Mesenchymal stem cell (in vitro differentiated cells and primary cell): ENCODE data around the gene PIK3CA. TPM values are rescaled to one million over a fixed set of nuclear protein-coding genes. Genes with fewer than 3 reads are reported as not detected.

Experiments used
- DNase-seq: peaks from one replicate; pipeline ENCODE4 v3.0.0-alpha.2; 2013
- H2AFZ ChIP-seq: one replicate; pipeline ENCODE4 v1.6.1; 2013; ENCODE audit warnings: low read depth, mild to moderate bottlenecking, control low read depth, inconsistent platforms, low read length, moderate library complexity
- H2AK5ac ChIP-seq: 2 replicates; pipeline ENCODE4 v1.6.1; 2013; ENCODE audit warnings: low read length, moderate library complexity, mild to moderate bottlenecking, inconsistent platforms; ENCODE audit not compliant: severe bottlenecking
- H2BK120ac ChIP-seq: one replicate; pipeline ENCODE4 v1.6.1; 2013; ENCODE audit warnings: low read depth, mild to moderate bottlenecking, inconsistent platforms, low read length, moderate library complexity
- H2BK12ac ChIP-seq, 2 experiments: one replicate each; pipeline ENCODE4 v1.6.1; 2013; ENCODE audit warnings: inconsistent platforms in 2 of 2, low read length in 2 of 2, mild to moderate bottlenecking in 2 of 2, moderate library complexity in 2 of 2, control low read depth in 1 of 2
- H2BK15ac ChIP-seq: one replicate; pipeline ENCODE4 v1.6.1; 2013; ENCODE audit warnings: mild to moderate bottlenecking, low read depth, inconsistent platforms; ENCODE audit not compliant: poor library complexity, severe bottlenecking
- H2BK5ac ChIP-seq: 2 replicates; pipeline ENCODE4 v1.6.1; 2013; ENCODE audit warnings: low read depth, mild to moderate bottlenecking, low read length, control low read depth, inconsistent platforms; ENCODE audit not compliant: poor library complexity, severe bottlenecking
- H3K14ac ChIP-seq, 2 experiments: one replicate each; pipeline ENCODE4 v1.6.1; 2013; ENCODE audit warnings: inconsistent platforms in 2 of 2, low read length in 2 of 2, control low read depth in 1 of 2, mild to moderate bottlenecking in 1 of 2, moderate library complexity in 1 of 2
- H3K18ac ChIP-seq, 2 experiments: one replicate each; pipeline ENCODE4 v1.6.1; 2013; ENCODE audit warnings: inconsistent platforms in 2 of 2, low read length in 2 of 2, control low read depth in 1 of 2, low read depth in 1 of 2, mild to moderate bottlenecking in 1 of 2
- H3K23ac ChIP-seq, 2 experiments: one replicate each; pipeline ENCODE4 v1.6.1; 2013; ENCODE audit warnings: inconsistent platforms in 2 of 2, low read length in 2 of 2, mild to moderate bottlenecking in 2 of 2, moderate library complexity in 2 of 2, control low read depth in 1 of 2
- H3K27ac ChIP-seq: 2 replicates; pipeline ENCODE4 v1.5.1; 2013; ENCODE audit warnings: mild to moderate bottlenecking, moderate library complexity, low read length, control low read depth, inconsistent platforms; ENCODE audit not compliant: poor library complexity, severe bottlenecking
- H3K27me3 ChIP-seq, 2 experiments: 2 replicates each; pipeline versions ENCODE4 v1.6.1 to v1.7.0; 2013; ENCODE audit warnings: low read length in 2 of 2, mild to moderate bottlenecking in 2 of 2, moderate library complexity in 2 of 2, control low read depth in 1 of 2, inconsistent platforms in 1 of 2; ENCODE audit not compliant: control insufficient read depth in 1 of 2, insufficient read depth in 1 of 2
- H3K36me3 ChIP-seq, 2 experiments: 2 replicates each; pipeline versions ENCODE4 v1.6.1 to v1.7.0; 2013; ENCODE audit warnings: low read length in 2 of 2, control low read depth in 1 of 2, inconsistent platforms in 1 of 2, low read depth in 1 of 2, mild to moderate bottlenecking in 1 of 2; ENCODE audit not compliant: insufficient read depth in 2 of 2, control insufficient read depth in 1 of 2
- H3K4ac ChIP-seq, 2 experiments: one replicate each; pipeline ENCODE4 v1.6.1; 2013; ENCODE audit warnings: inconsistent platforms in 2 of 2, low read length in 2 of 2, mild to moderate bottlenecking in 2 of 2, moderate library complexity in 2 of 2, control low read depth in 1 of 2, low read depth in 1 of 2
- H3K4me1 ChIP-seq: 2 replicates; pipeline ENCODE4 v1.6.1; 2013; ENCODE audit warnings: low read depth, low read length, control low read depth; ENCODE audit not compliant: control insufficient read depth, insufficient read depth
- H3K4me2 ChIP-seq: 2 replicates; pipeline ENCODE4 v1.6.1; 2013; ENCODE audit warnings: low read length, mild to moderate bottlenecking, inconsistent platforms; ENCODE audit not compliant: poor library complexity, severe bottlenecking
- H3K4me3 ChIP-seq, 2 experiments: 2 replicates each; pipeline versions ENCODE4 v1.5.1 to v1.7.0; 2013; ENCODE audit warnings: low read length in 2 of 2, mild to moderate bottlenecking in 2 of 2, control low read depth in 1 of 2, low read depth in 1 of 2; ENCODE audit not compliant: insufficient read depth in 1 of 2
- H3K79me1 ChIP-seq: replicated peaks from 2 replicates; pipeline ENCODE4 v1.6.1; 2013; ENCODE audit warnings: mild to moderate bottlenecking, control low read depth, low read length, inconsistent platforms; ENCODE audit not compliant: poor library complexity, severe bottlenecking
- H3K9ac ChIP-seq: 2 replicates; pipeline ENCODE4 v1.7.0; 2013; ENCODE audit warnings: mild to moderate bottlenecking, low read length, moderate library complexity
- H3K9me3 ChIP-seq: 2 replicates; pipeline ENCODE4 v1.7.0; 2013; ENCODE audit warnings: mild to moderate bottlenecking, low read length; ENCODE audit not compliant: control insufficient read depth
- H4K8ac ChIP-seq: one replicate; pipeline ENCODE4 v1.6.1; 2013; ENCODE audit warnings: inconsistent platforms, mild to moderate bottlenecking, low read length, moderate library complexity
- H4K91ac ChIP-seq: one replicate; pipeline ENCODE4 v1.6.1; 2013; ENCODE audit warnings: mild to moderate bottlenecking, low read length, inconsistent platforms
- WGBS: methylation state at CpG from one replicate; pipeline ENCODE4 v1.1.7; 2013; ENCODE audit warnings: mixed read lengths; 5-methylcytosine and 5-hydroxymethylcytosine counted together
- small RNA-seq: library from polyadenylated mRNA; stranded (forward); fragments of <200 nt; extraction: miRNeasy Mini kit (QIAGEN cat#:217004); gene quantifications from one replicate; pipeline ENCODE3, GENCODE V24; 2013; ENCODE audit warnings: low read depth

The PIK3CA gene

DNA sequence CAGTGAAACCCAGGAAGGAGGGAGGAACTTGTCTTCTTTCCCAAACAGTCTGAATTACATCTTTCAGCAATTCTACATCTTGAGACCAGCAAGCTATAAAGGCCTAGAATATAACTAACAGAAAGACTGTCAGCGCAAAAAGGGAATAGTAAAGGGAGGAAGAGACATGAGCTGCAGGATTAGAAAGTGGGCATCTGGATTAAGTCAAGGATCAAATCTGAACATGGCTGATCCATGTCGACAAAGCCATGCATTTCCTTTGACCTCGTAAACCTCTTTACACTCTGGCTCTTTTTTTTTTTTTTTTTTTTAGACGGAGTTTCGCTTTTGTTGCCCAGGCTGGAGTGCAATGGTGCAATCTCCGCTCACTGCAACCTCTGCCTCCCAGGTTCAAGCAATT, 138.2 kb downstream of the PIK3CA start:
- Histone ChIP-seq H3K18ac (no peak overlapping the region), H3K36me3 (no peaks in the 10 kb centered on the region), H2BK15ac (no peak overlapping the region), H3K79me1 (no peaks in the 10 kb centered on the region), H3K4me1 (no peaks in the 10 kb centered on the region), H4K8ac (no peak overlapping the region), H3K4ac (no peak overlapping the region), H3K27me3 (no peaks in the 10 kb centered on the region), H3K4me3 (no peak overlapping the region), H3K9me3 (no peaks in the 10 kb centered on the region), H2BK5ac (no peak overlapping the region), H3K14ac (no peak overlapping the region), H4K91ac (no peak overlapping the region), H3K27ac (no peak overlapping the region), H3K9ac (no peak overlapping the region), H2BK120ac (no peak overlapping the region), H2BK12ac (no peak overlapping the region), H2AK5ac (no peak overlapping the region), H3K23ac (no peak overlapping the region), H2AFZ (no peak overlapping the region), H3K4me2 (no peak overlapping the region)
- WGBS, result 83% methylated on average over 4 of the region's 6 CpGs
- DNase-seq, result no peak

- H3K4me3 ChIP-seq, result no peak overlapping the region
- H3K79me1 ChIP-seq, result no peaks in the 10 kb centered on the region
- H3K9me3 ChIP-seq, result no peaks in the 10 kb centered on the region
- no peak overlapping the region for H2AFZ ChIP-seq
- H2BK120ac ChIP-seq, result no peak overlapping the region
- H2BK15ac ChIP-seq, result no peak overlapping the region
- no peak overlapping the region for H3K9ac ChIP-seq
- no peak overlapping the region for H2BK5ac ChIP-seq
- no peak overlapping the region for H3K4ac ChIP-seq
- no peak overlapping the region for H3K23ac ChIP-seq
- no peak overlapping the region for H4K8ac ChIP-seq
- peaks cover 0 to 7% of the 10 kb centered on the region in 2 experiments for H3K27me3 ChIP-seq
- no peak overlapping the region for H2BK12ac ChIP-seq
- no peaks in the 10 kb centered on the region for H3K36me3 ChIP-seq
- 67% methylated on average over 4 of the region's 4 CpGs for WGBS
- H3K4me2 ChIP-seq, result no peak overlapping the region
- H4K91ac ChIP-seq, result no peak overlapping the region
- DNase-seq, result no peak
- H3K27ac ChIP-seq, result no peak overlapping the region
- no peak overlapping the region for H3K14ac ChIP-seq
- H3K4me1 ChIP-seq, result peaks cover 3% of the 10 kb centered on the region
- no peak overlapping the region for H2AK5ac ChIP-seq
- no peak overlapping the region for H3K18ac ChIP-seq
Observed at GRCh38 chr3:179288845-179289244, 140.7 kb downstream of the PIK3CA start.

DNA sequence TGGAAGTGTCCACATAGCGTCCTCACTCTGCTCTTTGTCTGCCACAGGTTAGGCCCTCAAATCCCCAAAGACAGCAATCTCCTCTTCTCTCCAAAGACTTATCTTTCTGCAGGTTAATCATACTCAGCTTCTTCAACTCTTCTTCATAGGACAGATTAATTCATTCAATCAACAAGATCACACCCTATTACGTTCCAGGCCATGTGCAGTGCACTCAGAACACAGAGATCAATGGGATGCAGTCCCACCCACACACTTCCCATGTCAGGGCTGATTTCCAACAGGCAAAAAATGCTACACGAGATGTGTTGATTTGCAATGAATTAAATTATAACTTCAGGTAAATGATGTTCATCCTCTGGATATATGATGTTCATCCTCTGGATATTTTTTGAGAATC, 141.1 kb downstream of the PIK3CA start:
- Histone ChIP-seq H3K18ac (no peak overlapping the region), H2BK5ac (no peak overlapping the region), H3K4ac (no peak overlapping the region), H4K91ac (no peak overlapping the region), H3K36me3 (no peaks in the 10 kb centered on the region), H2BK12ac (no peak overlapping the region), H2BK120ac (no peak overlapping the region), H2AFZ (no peak overlapping the region), H4K8ac (no peak overlapping the region), H3K14ac (no peak overlapping the region), H3K4me2 (no peak overlapping the region), H2AK5ac (no peak overlapping the region), H3K27ac (no peak overlapping the region), H2BK15ac (no peak overlapping the region), H3K9ac (no peak overlapping the region), H3K4me3 (no peak overlapping the region), H3K9me3 (no peaks in the 10 kb centered on the region), H3K27me3 (peaks cover 0 to 7% of the 10 kb centered on the region in 2 experiments), H3K79me1 (no peaks in the 10 kb centered on the region), H3K23ac (no peak overlapping the region), H3K4me1 (peaks cover 3% of the 10 kb centered on the region)
- WGBS, result 94% methylated on average over 2 of the region's 3 CpGs
- no peak for DNase-seq

Small RNA genes within 50 kb of the gene (small RNA-seq; reads per million reads assigned to genes)
- not detected for gene RF00402
